Measurements from ENCODE around the gene GALP.
"Not testable (repeated sequence)": the region's sequence is repeated elsewhere in the genome, so short reads cannot be mapped to it uniquely, and the experiment has no call there.

GALP gene

DNA sequence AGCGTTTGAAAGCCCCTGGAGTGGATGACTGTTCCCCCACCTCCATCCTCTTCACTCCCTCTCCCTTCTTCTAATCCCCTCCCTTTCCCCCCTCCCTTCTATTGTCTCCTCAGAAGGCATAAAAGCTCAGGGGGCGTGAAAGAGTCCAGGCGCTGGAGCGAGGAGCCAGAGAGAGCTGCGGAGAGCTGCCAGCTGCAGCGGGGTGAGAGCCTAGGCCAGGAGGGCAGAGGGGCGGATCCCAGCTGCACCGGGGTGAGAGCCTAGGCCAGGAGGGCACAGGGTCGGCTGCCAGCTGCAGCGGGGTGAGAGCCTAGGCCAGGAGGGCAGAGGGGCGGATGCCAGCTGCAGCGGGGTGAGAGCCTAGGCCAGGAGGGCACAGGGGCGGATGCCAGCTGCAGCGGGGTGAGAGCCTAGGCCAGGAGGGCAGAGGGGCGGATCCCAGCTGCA is at the start of gene GALP:
Gene GALP, plus strand, starts transcription at position 148 of the 447 bp plus-strand sequence. CDS start 1,101 bp downstream, outside the sequence.
- H3K9me3 ChIP-seq (ENCODE audit: insufficient read depth, low read length); H3K27me3 ChIP-seq (ENCODE audit: low read depth, low read length); H3K36me3 ChIP-seq (replicated peaks; ENCODE audit: low read depth, low read length); H3K4me2 ChIP-seq (ENCODE audit: low read length); H4K20me1 ChIP-seq (ENCODE audit: insufficient read depth, low read length); H3K4me1 ChIP-seq (ENCODE audit: low read length); H3K79me2 ChIP-seq (ENCODE audit: low read length); H3K9ac ChIP-seq (ENCODE audit: low read length); H2AFZ ChIP-seq (ENCODE audit: low read depth, low read length); H3K4me3 ChIP-seq (ENCODE audit: low read length); H3K27ac ChIP-seq (ENCODE audit: low read length): not testable (repeated sequence)

- Histone ChIP-seq H3K9ac (ENCODE audit: low read length) (no peak overlapping the region), H4K20me1 (ENCODE audit: insufficient read depth, low read length) (no peaks in the 10 kb centered on the region), H3K27ac (ENCODE audit: low read length) (no peak overlapping the region), H3K9me3 (ENCODE audit: insufficient read depth, low read length) (no peaks in the 10 kb centered on the region), H2AFZ (ENCODE audit: low read depth, low read length) (no peak overlapping the region), H3K4me3 (ENCODE audit: low read length) (no peak overlapping the region), H3K36me3 (replicated peaks; ENCODE audit: low read depth, low read length) (no peaks in the 10 kb centered on the region), H3K27me3 (ENCODE audit: low read depth, low read length) (no peaks in the 10 kb centered on the region), H3K4me1 (ENCODE audit: low read length) (peaks cover 1% of the 10 kb centered on the region), H3K79me2 (ENCODE audit: low read length) (no peaks in the 10 kb centered on the region), H3K4me2 (ENCODE audit: low read length) (no peak overlapping the region)
- TF ChIP-seq EZH2phosphoT487 (IDR thresholded peaks at IDR 0.05; ENCODE audit: low read depth) (no peak), CTCF (IDR thresholded peaks at IDR 0.05; ENCODE audit: low read depth, low read length) (no peak)
Measured at GRCh38 chr19:56126983-56127780, 48.6 kb upstream of the GALP start.

- no peak overlapping the region for H3K9ac ChIP-seq (ENCODE audit: low read length)
- H3K4me1 ChIP-seq (ENCODE audit: low read length), result peaks cover 13% of the 10 kb centered on the region
- H3K9me3 ChIP-seq (ENCODE audit: insufficient read depth, low read length), result no peaks in the 10 kb centered on the region
- H3K36me3 ChIP-seq (replicated peaks; ENCODE audit: low read depth, low read length), result no peaks in the 10 kb centered on the region
- TF ChIP-seq CTCF (IDR thresholded peaks at IDR 0.05; ENCODE audit: low read depth, low read length) (no peak), EZH2phosphoT487 (IDR thresholded peaks at IDR 0.05; ENCODE audit: low read depth) (no peak)
- H3K27ac ChIP-seq (ENCODE audit: low read length), result no peak overlapping the region
- H3K27me3 ChIP-seq (ENCODE audit: low read depth, low read length), result no peaks in the 10 kb centered on the region
- H3K79me2 ChIP-seq (ENCODE audit: low read length), result no peaks in the 10 kb centered on the region
- no peak overlapping the region for H3K4me2 ChIP-seq (ENCODE audit: low read length)
- no peak overlapping the region for H3K4me3 ChIP-seq (ENCODE audit: low read length)
- H4K20me1 ChIP-seq (ENCODE audit: insufficient read depth, low read length), result no peaks in the 10 kb centered on the region
- H2AFZ ChIP-seq (ENCODE audit: low read depth, low read length), result no peak overlapping the region; the same call in 1 of the 2 replicates
Measured at GRCh38 chr19:56130006-56130405, 45.8 kb upstream of the GALP start.

GRCh38 chr19:56131651-56132050 is 44.2 kb upstream of the GALP start:
- H4K20me1 ChIP-seq (ENCODE audit: insufficient read depth, low read length), result no peaks in the 10 kb centered on the region
- no peak overlapping the region for H3K4me2 ChIP-seq (ENCODE audit: low read length)
- H3K9me3 ChIP-seq (ENCODE audit: insufficient read depth, low read length), result no peaks in the 10 kb centered on the region
- no peak overlapping the region for H2AFZ ChIP-seq (ENCODE audit: low read depth, low read length)
- H3K4me3 ChIP-seq (ENCODE audit: low read length), result no peak overlapping the region
- no peaks in the 10 kb centered on the region for H3K27me3 ChIP-seq (ENCODE audit: low read depth, low read length)
- H3K27ac ChIP-seq (ENCODE audit: low read length), result no peak overlapping the region
- TF ChIP-seq CTCF (IDR thresholded peaks at IDR 0.05; ENCODE audit: low read depth, low read length) (no peak), EZH2phosphoT487 (IDR thresholded peaks at IDR 0.05; ENCODE audit: low read depth) (no peak)
- H3K79me2 ChIP-seq (ENCODE audit: low read length), result no peaks in the 10 kb centered on the region
- peaks cover 13% of the 10 kb centered on the region for H3K4me1 ChIP-seq (ENCODE audit: low read length)
- no peaks in the 10 kb centered on the region for H3K36me3 ChIP-seq (replicated peaks; ENCODE audit: low read depth, low read length)
- no peak overlapping the region for H3K9ac ChIP-seq (ENCODE audit: low read length)
